ENCODE results near the gene ATAD3B. TPM values are rescaled to one million over a fixed set of nuclear protein-coding genes. Genes with fewer than 3 reads are reported as not detected.
"Not testable (repeated sequence)": the region's sequence is repeated elsewhere in the genome, so short reads cannot be mapped to it uniquely, and the experiment has no call there.

Gene ATAD3B
- total RNA-seq, 4 donors from 2014 or later, result 11.0 to 91.6 (median 16.5) TPM

GRCh38 chr1:1442069-1442770 lies 29.3 kb upstream of the ATAD3B start:
- ATAC-seq (ENCODE audit: low FRiP score) (no peak), DNase-seq (ENCODE audit: low spot score) (no peak)
- TF ChIP-seq CTCF (IDR thresholded peaks at IDR 0.05), result no peak

DNA sequence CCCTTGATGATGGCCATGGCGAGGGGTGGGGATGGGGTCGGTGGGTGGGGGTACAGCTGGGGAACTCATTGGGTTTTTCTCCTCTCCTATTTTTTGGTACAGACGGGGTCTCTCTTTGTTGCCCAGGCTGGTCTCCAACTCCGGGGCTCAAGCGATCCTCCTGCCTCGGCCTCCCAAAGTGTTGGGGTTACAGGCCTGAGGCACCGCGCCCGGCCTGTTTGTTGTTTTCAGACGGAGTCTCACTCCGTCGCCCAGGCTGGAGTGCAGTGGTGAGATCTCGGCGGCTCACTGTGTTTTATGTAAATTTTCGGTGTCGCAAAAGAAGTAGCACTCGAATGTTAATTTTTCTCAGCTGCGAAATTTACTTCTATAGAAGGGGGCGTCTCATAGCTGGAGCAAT lies 24.9 kb upstream of the ATAD3B start:
- not testable (repeated sequence) for ATAC-seq (ENCODE audit: low FRiP score); DNase-seq (ENCODE audit: low spot score)

DNA sequence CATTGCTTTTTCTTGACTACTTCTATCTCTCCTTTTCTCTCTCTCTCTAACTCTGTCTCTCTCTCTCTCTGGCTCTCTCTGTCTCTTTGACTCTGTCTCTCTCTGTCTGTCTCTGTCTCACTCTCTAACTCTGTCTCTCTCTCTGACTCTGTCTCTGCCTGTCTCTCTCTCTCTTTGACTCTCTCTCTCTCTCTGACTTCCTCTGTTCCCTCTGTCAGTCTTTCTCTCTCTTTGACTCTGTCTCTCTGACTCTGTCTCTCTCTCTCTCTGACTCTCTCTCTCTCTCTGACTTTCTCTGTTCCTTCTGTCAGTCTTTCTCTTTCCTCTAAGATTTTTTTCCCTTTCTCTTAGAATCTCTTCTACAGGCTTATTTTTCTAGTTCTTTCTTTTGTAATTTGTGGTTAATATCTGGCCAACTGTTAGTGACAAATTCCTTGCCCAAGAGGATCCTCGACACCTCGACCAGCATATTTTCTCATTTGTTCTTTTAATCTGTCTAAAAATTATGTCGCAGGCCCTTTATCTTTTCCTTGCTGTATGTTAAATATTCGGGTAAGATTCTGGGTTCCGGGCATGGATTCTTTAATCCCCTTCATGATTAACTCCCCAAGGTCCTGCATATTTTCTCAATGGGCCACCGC lies 22.3 kb upstream of the ATAD3B start, which contains the start of gene ATAD3C:
Gene ATAD3C (plus strand): TSS at position 591 of the 641 bp plus-strand sequence. CDS start 995 bp downstream, outside the sequence.
- DNase-seq (ENCODE audit: low spot score) (no peak), ATAC-seq (ENCODE audit: low FRiP score) (no peak)
- no peak for TF ChIP-seq CTCF (IDR thresholded peaks at IDR 0.05)

DNA sequence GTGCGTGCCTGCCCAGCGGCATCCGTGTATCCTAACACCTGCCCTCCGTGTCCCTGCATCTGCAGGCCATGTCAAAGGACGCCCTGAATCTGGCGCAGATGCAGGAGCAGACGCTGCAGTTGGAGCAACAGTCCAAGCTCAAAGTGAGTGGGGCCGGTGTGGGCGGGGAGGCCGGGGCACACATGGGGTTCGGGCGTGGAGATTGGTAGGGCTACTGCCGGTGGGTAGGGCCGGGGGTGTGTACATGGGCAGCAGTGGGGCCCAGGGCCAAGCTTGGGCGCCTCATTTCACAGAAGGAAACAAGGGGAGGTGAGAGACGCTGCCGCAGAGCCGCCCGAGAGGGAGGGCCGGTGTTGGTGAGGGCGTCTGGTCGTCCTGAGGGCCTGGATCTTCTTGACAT lies 20.9 kb upstream of the ATAD3B start:
- not testable (repeated sequence) for DNase-seq (ENCODE audit: low spot score); ATAC-seq (ENCODE audit: low FRiP score)

DNA sequence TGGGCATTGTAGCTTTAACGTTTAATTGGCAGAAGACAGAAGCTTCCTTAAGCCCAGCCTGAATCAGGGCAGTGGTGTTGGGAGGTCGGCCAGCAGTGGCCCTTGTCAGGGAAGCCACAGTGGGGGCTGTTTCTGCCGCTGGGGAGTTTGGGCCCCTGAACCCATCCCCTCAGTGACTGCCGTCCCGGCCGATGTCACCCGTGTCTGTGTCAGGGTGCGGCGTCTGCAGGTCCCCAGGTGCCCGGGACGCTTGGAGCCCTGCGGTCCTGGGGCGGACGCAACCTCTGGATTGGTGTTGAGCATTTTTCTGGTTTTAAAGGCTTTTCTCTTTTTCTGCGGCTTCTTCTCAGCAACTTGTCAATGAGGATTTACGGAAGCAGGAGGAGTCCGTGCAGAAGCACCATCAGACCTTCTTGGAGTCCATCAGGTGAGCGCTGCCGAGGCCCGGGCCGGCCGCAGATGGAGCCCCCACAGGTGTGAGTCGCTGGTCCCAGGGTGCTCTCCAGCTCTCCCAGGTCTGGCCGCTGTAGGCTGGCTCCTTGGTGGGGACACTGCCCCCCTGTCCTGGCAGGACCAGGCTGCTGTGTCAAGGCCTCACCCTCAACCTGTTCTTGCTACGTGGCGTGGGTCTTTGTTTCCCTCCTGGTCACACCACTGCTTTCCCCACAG lies 19.7 kb upstream of the ATAD3B start:
- TF ChIP-seq CTCF (IDR thresholded peaks at IDR 0.05), result no peak
- DNase-seq (ENCODE audit: low spot score), result no peak
- ATAC-seq (ENCODE audit: low FRiP score), result no peak

- not testable (repeated sequence) for DNase-seq (ENCODE audit: low spot score); ATAC-seq (ENCODE audit: low FRiP score)
Observed at GRCh38 chr1:1452365-1452739, 19.2 kb upstream of the ATAD3B start.

- ATAC-seq (ENCODE audit: low FRiP score) (no peak), DNase-seq (ENCODE audit: low spot score) (no peak)
- no peak for TF ChIP-seq CTCF (IDR thresholded peaks at IDR 0.05)
Observed at GRCh38 chr1:1452882-1453281, 18.7 kb upstream of the ATAD3B start.

- not testable (repeated sequence) for DNase-seq (ENCODE audit: low spot score); ATAC-seq (ENCODE audit: low FRiP score)
Observed at GRCh38 chr1:1454286-1455056, 17.1 kb upstream of the ATAD3B start.
